22Rv1 (cell line): ENCODE data around the gene HOXD10.
A peak's percentile ranks its signal among the peaks of the same experiment; 100 is the strongest.

Source experiments
- H3K27ac ChIP-seq: fragments of 450-650 bp; 2 replicates; pipeline ENCODE4 v1.5.1; 2017
- ZFX ChIP-seq: fragments of 450-650 bp; IDR thresholded peaks from 2 replicates; pipeline ENCODE4 v1.6.1; 2017; ENCODE audit warnings: antibody characterized with exemption, borderline replicate concordance
- TF ChIP-seq, protein P1 (sequence below): fragments of 450-650 bp; IDR thresholded peaks from 2 replicates; pipeline ENCODE4 v1.5.1; 2017; ENCODE audit warnings: mild to moderate bottlenecking

HOXD10 gene

DNA sequence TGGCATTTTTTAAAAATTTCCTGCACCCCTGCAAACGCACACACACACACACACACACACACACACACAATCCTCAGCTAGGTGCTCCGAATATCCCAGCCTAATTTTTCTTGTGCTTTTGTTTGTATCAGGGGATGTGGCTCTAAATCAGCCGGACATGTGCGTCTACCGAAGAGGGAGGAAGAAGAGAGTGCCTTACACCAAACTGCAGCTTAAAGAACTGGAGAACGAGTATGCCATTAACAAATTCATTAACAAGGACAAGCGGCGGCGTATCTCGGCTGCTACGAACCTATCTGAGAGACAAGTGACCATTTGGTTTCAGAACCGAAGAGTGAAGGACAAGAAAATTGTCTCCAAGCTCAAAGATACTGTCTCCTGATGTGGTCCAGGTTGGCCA, 22.2 kb upstream of the HOXD10 start:
- no peak overlapping the region for H3K27ac ChIP-seq
- TF ChIP-seq, protein P1, sequence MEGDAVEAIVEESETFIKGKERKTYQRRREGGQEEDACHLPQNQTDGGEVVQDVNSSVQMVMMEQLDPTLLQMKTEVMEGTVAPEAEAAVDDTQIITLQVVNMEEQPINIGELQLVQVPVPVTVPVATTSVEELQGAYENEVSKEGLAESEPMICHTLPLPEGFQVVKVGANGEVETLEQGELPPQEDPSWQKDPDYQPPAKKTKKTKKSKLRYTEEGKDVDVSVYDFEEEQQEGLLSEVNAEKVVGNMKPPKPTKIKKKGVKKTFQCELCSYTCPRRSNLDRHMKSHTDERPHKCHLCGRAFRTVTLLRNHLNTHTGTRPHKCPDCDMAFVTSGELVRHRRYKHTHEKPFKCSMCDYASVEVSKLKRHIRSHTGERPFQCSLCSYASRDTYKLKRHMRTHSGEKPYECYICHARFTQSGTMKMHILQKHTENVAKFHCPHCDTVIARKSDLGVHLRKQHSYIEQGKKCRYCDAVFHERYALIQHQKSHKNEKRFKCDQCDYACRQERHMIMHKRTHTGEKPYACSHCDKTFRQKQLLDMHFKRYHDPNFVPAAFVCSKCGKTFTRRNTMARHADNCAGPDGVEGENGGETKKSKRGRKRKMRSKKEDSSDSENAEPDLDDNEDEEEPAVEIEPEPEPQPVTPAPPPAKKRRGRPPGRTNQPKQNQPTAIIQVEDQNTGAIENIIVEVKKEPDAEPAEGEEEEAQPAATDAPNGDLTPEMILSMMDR: no peak
- no peak for TF ChIP-seq ZFX

DNA sequence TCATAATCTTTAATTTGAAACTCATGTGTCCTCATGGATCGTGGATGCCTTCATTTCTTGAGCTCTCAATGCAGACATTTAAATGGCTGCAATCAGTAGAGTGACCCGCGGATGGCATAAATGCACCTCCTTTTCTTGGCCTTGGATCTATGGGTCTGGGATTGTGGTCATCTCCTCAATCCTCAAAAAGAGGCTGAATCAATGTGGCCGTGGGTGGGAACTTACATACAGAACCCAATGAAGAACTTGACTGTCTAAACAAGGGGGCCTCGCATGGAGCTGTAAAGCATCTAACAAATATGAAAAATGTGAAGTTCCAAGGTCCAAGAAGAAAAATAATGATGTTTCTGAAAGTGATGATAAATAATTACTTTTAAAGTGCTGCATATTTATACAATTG, 21.2 kb upstream of the HOXD10 start:
- TF ChIP-seq, protein P1: no peak
- TF ChIP-seq ZFX: no peak
- no peak overlapping the region for H3K27ac ChIP-seq

DNA sequence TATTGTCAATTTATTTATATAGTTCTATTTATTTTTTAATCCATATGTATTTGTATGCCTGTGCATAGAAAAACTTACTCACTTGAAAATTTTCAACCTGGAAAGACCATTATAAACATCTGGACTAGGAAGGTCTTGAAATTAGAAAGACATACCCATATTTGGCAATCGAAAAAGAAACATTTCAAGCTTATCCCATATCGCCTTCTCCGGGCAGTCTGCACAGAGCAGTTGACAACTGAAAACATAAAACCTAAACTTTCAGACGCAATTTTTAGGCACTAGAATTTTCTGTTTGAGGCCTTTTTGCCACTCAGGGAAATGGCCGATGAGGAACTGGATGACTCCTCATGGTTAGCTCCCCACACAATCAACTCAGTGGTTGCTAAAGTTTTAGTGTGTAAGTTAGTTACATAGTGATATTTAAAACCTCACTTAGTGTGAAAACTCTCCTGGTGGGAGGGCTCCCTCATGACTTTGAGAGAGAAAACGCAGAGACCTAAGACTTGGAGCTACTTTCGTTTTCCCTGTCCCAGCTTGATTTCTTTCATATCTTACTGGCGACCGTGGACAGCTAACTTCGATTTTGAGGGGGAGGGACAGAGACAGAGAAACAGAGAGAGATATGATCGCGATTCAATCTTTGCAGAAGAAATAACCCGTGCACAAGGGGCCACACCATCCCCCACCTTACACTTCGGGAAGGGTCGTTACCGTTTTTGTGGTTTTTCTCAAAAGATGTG, 20.2 kb upstream of the HOXD10 start:
- no peak overlapping the region for H3K27ac ChIP-seq
- TF ChIP-seq, protein P1: no peak
- TF ChIP-seq ZFX: no peak

DNA sequence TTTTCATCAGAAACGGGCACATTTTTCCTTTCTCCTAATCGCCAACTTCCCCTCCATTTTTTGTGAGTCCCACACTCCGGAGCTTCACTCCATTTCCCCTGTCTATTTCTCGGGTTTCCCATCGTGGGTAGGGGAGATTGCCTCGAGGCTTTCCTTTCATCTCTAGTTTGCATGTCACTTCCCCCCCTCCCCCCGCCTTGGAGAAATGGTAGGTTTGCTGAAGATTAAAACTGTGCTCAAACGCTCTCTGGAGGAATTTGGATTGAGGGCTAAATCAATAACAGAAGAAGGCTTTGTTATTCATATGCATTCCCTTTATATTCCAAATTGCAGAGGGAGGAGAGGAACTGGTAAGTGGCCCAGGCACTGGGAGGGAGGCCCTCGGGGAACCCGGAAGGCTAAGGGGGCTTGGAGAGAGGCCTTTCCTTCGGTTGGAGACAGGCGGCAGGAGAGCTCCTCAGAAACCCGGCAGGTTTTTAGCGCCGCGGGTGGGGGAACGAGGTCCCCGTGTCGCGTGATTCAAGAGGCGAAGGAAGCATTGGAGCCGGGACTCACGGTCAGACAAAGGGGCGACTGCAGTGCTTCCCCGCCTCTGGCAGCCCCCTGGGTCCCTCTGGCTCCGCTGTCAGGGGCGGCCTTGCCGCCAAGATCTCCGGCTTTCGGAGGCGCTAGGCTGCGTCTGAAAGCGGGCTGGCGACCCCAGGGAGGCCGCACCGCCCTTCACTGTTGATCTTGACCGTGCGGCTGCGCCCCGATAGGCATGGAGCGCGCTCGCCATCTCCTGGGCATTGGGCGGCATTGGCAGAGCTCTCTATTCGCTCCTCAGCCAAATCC, 19.4 kb upstream of the HOXD10 start:
- TF ChIP-seq ZFX: no peak
- TF ChIP-seq, protein P1: peak; percentile 73
- no peak overlapping the region for H3K27ac ChIP-seq

DNA sequence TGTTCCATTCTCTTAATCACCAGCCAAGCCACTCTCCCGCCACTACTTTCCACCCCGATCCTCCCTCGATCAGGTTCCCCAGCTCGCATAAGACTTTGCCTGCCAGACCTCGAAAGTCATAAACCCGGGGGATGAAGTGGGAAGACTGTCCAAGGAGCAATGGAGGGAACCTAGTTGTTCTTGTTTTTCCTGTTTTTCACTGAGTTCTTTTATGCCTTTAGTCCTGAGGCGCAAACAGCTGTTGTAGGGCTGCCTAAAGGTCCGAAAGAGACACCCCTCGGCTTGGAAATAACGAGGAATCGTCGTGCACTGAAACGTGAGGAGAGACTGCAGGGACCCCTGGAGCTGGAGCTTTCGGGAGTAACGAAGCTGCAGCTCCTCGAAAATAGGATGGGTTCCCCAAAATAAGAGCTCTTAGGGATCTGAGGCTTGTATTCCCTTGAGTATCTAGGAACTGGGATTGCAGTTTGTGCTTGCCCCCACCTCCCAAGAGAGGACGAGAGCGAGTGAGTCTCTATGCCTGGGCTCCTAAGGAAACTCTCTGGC, 18.7 kb upstream of the HOXD10 start:
- TF ChIP-seq, protein P1: peak; percentile 35; the same call in 1 of the 2 replicates
- no peak for TF ChIP-seq ZFX
- no peak overlapping the region for H3K27ac ChIP-seq

DNA sequence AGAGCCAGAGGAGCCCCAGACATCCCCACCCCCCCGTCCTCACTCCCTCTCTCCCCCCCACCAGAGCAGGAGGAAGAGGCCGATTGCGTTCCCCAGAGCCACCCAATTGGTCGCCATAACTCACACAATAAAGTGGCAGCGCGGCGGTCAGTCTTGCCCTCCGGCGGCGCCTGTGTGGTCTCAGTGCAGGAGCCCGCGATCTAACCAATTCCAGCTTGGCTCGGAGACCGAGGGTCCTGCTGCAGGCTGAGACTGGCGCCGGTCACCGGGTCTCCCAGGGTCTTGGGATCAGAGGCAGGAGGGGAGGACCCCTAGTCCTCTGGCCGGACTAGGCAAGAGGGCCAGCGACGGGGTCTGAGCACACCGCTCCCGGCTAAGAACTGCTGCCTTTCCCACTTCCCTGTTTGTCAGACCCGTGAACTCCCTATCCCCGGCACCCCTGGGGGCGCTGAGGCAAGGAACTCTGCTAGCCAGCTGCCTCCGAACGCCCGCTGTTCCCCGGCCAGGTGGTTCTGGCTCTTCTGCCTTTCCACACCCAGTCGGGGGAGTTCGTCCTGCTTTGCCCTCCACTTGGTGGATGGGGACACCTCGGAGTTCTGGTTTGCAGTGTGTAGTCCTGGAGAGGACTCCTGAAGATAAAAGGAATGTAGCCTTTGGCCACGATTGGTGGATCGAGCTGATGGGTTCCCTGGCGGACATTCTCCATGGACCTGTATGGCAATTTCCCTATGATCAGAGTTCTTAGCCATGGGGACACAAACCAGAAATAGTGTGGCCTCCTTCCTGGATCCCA, 18.0 kb upstream of the HOXD10 start:
- TF ChIP-seq, protein P1: no peak
- H3K27ac ChIP-seq: no peak overlapping the region
